IPS-NIHi7 (cell line): ENCODE measurements around the gene ERFE.
"Not testable (repeated sequence)": the region's sequence is repeated elsewhere in the genome, so short reads cannot be mapped to it uniquely, and the experiment has no call there.

Experiments used
- DNase-seq: peaks from one replicate; pipeline ENCODE4 v3.0.0; 2012; ENCODE audit warnings: mixed read lengths; ENCODE audit errors: extremely low spot score

Gene ERFE

GRCh38 chr2:238168196-238169047 lies 9.7 kb downstream of the ERFE start:
- DNase-seq, result no peak

GRCh38 chr2:238169048-238169707 lies 10.4 kb downstream of the ERFE start:
- no peak for DNase-seq

DNA sequence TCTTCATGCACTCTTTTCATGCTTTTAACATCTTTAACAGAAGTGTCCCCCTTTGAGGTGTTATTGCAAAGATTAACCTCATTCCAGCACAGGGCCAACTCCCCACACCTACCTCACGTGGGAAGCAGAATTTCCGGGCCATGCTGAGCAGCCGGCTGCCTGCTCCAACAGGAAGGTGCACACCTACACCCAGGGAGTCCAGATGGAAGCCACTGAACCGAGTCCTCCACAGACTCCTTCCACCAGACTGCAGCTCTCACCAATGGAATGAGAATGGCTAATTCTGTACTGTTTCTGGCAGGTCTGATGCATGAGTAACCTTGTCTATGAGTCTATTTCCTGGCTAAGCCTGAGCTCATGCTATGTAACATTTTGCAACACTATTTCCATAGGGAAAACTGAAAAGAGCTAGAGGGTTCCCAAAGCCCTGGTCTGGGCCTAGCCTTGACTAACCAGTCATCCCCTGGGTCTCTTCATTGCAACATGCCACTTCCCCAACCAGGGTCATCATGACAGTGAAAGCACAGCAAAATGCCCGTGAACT lies 11.0 kb downstream of the ERFE start:
- DNase-seq, result no peak

DNA sequence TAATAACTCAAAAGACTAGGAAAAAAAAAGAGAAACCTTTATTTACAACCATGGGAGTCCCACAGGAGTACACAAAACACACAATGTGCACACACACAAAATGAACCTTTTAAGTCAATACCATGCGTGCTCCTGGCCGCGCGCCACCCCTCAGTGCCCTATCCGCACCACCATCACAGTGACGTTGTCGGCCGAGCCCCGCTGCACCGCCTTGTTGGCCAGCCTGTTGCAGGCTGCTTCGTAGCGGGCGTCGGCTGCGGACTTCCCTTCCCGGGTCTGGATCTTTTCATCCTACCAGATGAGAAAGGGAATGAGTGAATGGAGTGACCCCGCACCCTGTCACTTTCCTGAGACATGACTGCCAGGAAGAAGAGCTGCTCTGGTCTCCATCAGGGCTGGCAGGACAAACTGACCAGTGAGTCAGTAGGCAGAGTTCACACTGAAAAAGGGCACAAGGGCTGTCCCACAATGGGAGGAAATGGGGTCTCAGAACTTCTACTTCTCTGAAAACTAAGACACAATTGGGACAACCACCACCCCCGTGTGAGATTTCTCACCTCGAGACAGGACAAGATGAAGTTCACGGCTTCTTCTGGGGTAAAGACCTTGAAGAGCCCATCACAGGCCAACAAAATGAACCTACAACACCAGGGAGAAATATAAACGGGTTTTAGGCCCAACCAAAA lies 11.8 kb downstream of the ERFE start:
- DNase-seq, result no peak

- DNase-seq, result not testable (repeated sequence)
These were observed 12.3 kb downstream of the ERFE start for GRCh38 chr2:238171072-238171431.

DNA sequence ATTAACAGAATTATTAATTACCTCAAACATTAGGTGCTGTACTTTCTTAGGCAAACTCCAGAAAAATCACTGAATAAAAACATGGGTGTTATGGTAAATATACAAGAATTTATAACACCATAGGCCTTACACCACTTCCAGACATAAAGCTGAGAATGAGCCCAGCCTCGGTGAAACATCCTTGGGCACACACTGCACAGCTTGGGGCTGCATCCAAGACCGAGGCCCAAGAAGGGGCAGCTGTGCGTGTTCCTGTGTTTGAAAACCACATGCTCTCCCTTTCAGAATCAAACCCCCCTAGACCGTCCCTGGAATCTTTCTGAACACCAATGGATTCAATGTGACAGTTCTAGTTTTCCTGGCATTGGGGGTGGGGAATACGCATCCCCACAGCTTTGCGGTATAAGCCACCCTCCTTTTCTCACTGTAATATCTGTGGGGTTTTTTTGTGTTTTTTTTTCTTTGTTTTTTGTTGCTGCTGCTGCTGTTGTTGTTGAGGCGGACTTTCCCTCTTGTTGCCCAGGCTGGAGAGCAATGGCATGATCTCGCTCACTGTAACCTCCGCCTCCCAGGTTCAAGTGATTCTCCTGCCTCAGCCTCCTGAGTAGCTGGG lies 12.9 kb downstream of the ERFE start:
- no peak for DNase-seq

GRCh38 chr2:238172439-238172838 lies 13.7 kb downstream of the ERFE start:
- no peak for DNase-seq

- no peak for DNase-seq
These were observed 14.9 kb downstream of the ERFE start for GRCh38 chr2:238173692-238174091.

- DNase-seq, result no peak
These were observed 15.5 kb downstream of the ERFE start for GRCh38 chr2:238174291-238174690.

- no peak for DNase-seq
These were observed 15.9 kb downstream of the ERFE start for GRCh38 chr2:238174701-238175100.

DNA sequence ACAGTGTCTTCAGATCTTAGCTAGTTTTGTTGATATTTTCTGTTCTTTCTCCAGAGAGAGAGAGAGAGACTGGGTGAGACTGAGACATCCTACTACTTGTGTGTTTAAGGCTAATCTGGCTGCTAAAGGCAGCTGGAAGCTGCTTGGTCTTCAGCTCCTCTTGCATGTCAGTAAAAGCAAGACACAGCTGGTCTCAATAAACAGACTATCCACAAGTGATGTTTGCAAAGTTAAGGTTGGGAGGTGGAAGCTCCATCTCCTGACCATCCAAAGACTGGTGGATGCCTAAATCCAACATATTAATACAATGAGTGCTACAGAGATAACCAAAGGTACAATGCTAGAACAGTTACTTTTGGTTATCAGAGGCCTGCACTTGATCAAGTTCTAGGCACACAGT lies 17.8 kb downstream of the ERFE start:
- DNase-seq, result no peak

DNA sequence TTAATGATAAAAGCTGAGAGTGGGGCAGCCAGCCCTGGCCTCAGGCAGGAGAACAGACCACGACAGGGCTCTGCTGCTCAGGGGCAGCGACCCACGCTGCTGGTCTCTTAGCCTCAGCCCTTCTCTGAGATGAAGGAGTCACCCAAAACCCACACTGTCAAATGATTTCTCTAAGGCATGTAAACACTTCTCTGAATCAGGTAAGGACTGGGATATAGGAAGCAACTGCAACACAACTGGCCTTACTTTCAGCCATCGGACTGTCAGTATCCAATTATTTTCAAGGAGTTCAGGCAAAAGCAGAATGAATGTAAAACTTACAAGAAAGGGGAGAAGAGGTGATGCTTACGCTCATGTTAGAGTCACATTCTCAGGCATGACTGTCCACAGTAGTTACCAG lies 21.8 kb downstream of the ERFE start:
- DNase-seq, result no peak

DNA sequence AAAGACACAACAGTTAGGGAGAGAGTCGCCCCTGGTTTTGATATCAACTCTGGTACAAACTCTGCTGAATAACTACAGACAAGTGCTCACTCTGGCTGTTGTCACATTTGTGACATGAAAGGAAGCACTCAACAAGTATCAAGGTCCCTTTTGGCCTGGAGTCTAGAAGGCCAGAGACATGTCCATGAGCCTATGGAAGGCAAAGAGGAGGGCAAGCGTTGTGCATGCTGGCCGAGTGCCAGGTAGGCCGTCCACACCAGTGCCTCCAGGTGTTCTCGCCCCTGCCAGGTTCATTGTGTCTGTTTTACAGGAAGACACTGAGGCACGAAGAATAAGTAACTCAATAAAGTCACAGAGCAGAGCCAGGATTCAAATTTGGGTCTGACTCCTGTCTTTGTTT lies 23.6 kb downstream of the ERFE start:
- DNase-seq, result no peak

DNA sequence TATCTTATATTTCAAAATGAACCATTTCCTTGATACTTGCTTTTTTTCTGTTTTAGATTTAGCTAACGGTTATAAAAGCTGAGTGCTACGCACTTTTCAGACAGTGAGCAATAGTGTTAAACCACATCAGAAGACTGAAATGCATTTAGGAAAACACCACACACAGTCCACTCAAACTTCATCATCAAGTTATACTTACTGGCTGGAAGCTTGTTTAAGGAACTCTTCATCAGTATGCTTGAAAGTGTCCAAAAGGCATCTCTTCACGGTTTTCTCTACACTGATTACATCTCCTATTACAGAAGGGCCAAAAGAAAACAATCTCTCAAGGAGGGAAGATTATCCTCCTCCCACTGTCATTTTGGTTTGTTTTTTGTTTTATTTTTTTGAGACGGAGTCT lies 25.1 kb downstream of the ERFE start:
- DNase-seq, result no peak

GRCh38 chr2:238187618-238188548 lies 29.1 kb downstream of the ERFE start:
- DNase-seq, result no peak

- DNase-seq, result no peak
These were observed 31.7 kb downstream of the ERFE start for GRCh38 chr2:238190445-238190844.

GRCh38 chr2:238202326-238203093 lies 43.7 kb downstream of the ERFE start:
- peak; percentile 45 for DNase-seq

DNA sequence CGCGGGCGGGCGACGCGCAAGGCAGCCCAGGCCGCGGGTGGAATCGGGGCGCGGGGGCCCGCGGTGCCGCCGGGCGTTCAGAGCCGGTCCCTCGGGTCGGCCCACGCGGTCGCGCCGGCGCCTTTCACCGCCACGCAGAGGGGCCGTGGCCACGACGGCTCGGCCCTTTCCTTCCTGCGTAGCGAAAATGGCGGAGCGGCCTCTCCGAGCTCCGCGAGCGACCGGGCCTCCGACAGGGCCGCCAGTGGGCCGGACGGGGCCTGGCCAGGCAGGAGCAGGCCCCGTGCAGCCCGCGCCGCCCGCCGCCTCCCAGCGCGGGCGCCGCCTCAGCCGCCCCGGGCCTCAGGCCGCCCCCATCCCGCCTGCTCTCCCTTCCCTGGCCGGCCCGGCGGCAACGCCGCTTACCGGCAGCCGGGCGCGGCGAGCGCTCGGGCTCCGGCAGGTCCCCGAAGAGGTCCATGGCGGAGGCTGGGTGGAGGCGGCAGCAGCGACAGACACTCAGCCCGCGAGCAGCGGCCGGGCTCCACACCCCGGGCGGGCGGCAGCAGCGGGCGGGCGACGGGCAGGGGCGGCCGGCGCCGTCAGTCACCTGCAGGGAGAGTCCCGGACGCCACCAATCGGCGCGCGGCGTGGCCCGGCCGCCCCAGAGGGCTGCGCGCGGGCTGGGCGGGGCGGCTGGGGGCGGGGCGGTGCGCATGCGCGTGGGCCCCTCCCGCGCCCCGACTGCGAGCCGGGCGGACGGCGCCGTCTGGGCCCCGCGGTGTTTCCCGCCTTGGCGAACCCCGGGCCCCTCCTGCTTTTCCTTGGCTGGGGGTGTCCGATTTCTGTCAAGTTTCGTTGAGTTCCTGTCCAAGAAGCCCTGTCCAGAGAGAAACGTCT lies 44.6 kb downstream of the ERFE start, which contains the start of gene ILKAP:
Gene ILKAP, minus strand, starts transcription at position 602 of the 879 bp plus-strand sequence. Its CDS starts 142 bp downstream, at position 460.
- peak; percentile 100 for DNase-seq
